Endothelial cell of umbilical vein (primary cell): Measurements from ENCODE around the gene CLCN2. TPM values are rescaled to one million over a fixed set of nuclear protein-coding genes. Genes with fewer than 3 reads are reported as not detected.

Experiments
- BruUV-seq: library from RNA; stranded (reverse); fragments of 400-500 nt; replicated peaks from 2 replicates; lab custom pipeline; 2021; lab: Mats Ljungman, UMichigan
- CTCF ChIA-PET: fragments of 300-600, 350-600 bp; sonication (Branson Sonifier 250); formaldehyde crosslinking; loops from one replicate; lab custom pipeline; 2021; ENCODE audit warnings: antibody characterized with exemption, inconsistent platforms; lab: Charles Lee
- POLR2A ChIA-PET: fragments of 300-600, 350-600 bp; sonication (Branson Sonifier 250); formaldehyde crosslinking; loops from one replicate; lab custom pipeline; 2021; ENCODE audit warnings: antibody characterized with exemption, inconsistent platforms; lab: Charles Lee
- DNase-seq: peaks from one replicate; pipeline ENCODE4 v3.0.0-alpha.2; 2011; ENCODE audit warnings: low read depth, low spot score
- FAIRE-seq: peaks from 2 replicates; lab custom pipeline; 2011; peaks lifted over from hg19 to GRCh38; lab: Jason Lieb, UNC
- H2AFZ ChIP-seq: 2 replicates; pipeline ENCODE4 v1.6.0; 2012; ENCODE audit warnings: low read depth, low read length, control low read depth, inconsistent platforms
- H3K27ac ChIP-seq: 2 replicates; pipeline ENCODE4 v1.5.1; 2011; ENCODE audit warnings: low read depth, mild to moderate bottlenecking, control low read depth, low read length, moderate library complexity; ENCODE audit not compliant: insufficient read depth
- H3K27me3 ChIP-seq, 2 experiments: 2 replicates each; pipeline versions ENCODE4 v1.6.0 to v1.6.1; 2011; ENCODE audit warnings: low read length in 2 of 2, mixed read lengths in 1 of 2; ENCODE audit not compliant: control insufficient read depth in 2 of 2, insufficient read depth in 2 of 2
- H3K36me3 ChIP-seq, 2 experiments: 2 replicates in 1 of 2; 3 replicates in 1 of 2; pipeline ENCODE4 v1.5.1; 2011; ENCODE audit warnings: low read length in 2 of 2, mild to moderate bottlenecking in 1 of 2, moderate library complexity in 1 of 2; ENCODE audit not compliant: control insufficient read depth in 2 of 2, insufficient read depth in 2 of 2; ENCODE audit errors: extremely low read depth in 1 of 2
- H3K4me1 ChIP-seq: 3 replicates; pipeline ENCODE4 v1.5.1; 2011; ENCODE audit warnings: mild to moderate bottlenecking, low read length; ENCODE audit not compliant: control insufficient read depth, insufficient read depth; ENCODE audit errors: extremely low read depth
- H3K4me2 ChIP-seq: 2 replicates; pipeline ENCODE4 v1.6.1; 2011; ENCODE audit warnings: low read length, control low read depth, mixed read lengths; ENCODE audit not compliant: insufficient read depth
- H3K4me3 ChIP-seq, 3 experiments: fragments of 200-600 bp in 1 of 3; sonication (generic), shearing (Covaris generic) in 1 of 3; replicated peaks in 1 of 3; 2 replicates each; pipeline ENCODE4 v1.5.1; 2011 to 2016; ENCODE audit warnings: control low read depth in 3 of 3, low read length in 3 of 3, mild to moderate bottlenecking in 2 of 3, inconsistent platforms in 1 of 3, low read depth in 1 of 3, moderate library complexity in 1 of 3; ENCODE audit not compliant: insufficient read depth in 1 of 3
- H3K79me2 ChIP-seq: 2 replicates; pipeline ENCODE4 v1.6.0; 2012; ENCODE audit warnings: low read length, inconsistent platforms; ENCODE audit not compliant: control insufficient read depth, insufficient read depth
- H3K9ac ChIP-seq: replicated peaks from 2 replicates; pipeline ENCODE3; 2011; ENCODE audit warnings: low read length, control low read depth; ENCODE audit not compliant: insufficient read depth; ENCODE audit errors: extremely low read depth
- H3K9me1 ChIP-seq: replicated peaks from 3 replicates; pipeline ENCODE4 v1.6.0; 2011; ENCODE audit warnings: mild to moderate bottlenecking, low read length; ENCODE audit not compliant: control insufficient read depth, insufficient read depth; ENCODE audit errors: extremely low read depth
- H3K9me3 ChIP-seq: replicated peaks from 2 replicates; pipeline ENCODE4 v1.5.1; 2012; ENCODE audit warnings: low read length, inconsistent platforms; ENCODE audit not compliant: control insufficient read depth, insufficient read depth
- H4K20me1 ChIP-seq: replicated peaks from 2 replicates; pipeline ENCODE3; 2011; ENCODE audit warnings: mild to moderate bottlenecking, low read length; ENCODE audit not compliant: control insufficient read depth, insufficient read depth; ENCODE audit errors: extremely low read depth
- EZH2 ChIP-seq: IDR thresholded peaks from 2 replicates; pipeline ENCODE4 v1.6.1; 2012; ENCODE audit warnings: borderline replicate concordance, low read depth, mild to moderate bottlenecking, moderate library complexity, low read length, inconsistent platforms; ENCODE audit not compliant: severe bottlenecking
- FOS ChIP-seq: IDR thresholded peaks from 2 replicates; pipeline ENCODE4 v1.6.1; 2011; ENCODE audit warnings: mild to moderate bottlenecking, low read length, moderate library complexity, borderline replicate concordance; ENCODE audit not compliant: insufficient read depth
- GATA2 ChIP-seq: IDR thresholded peaks from 2 replicates; pipeline ENCODE4 v1.7.0; 2011; ENCODE audit warnings: low read depth, mild to moderate bottlenecking, moderate library complexity, mixed read lengths, low read length; ENCODE audit not compliant: insufficient read length, insufficient read depth
- JUN ChIP-seq: IDR thresholded peaks from 2 replicates; pipeline ENCODE4 v1.6.1; 2011; ENCODE audit warnings: borderline replicate concordance, low read depth; ENCODE audit not compliant: insufficient read length, insufficient read depth
- MAX ChIP-seq: IDR thresholded peaks from 2 replicates; pipeline ENCODE4 v1.6.1; 2011; ENCODE audit not compliant: insufficient read depth, insufficient read length
- MYC ChIP-seq: IDR thresholded peaks from one replicate; pipeline ENCODE4 v1.6.1; 2011; ENCODE audit warnings: mild to moderate bottlenecking, low read depth, low read length
- POLR2AphosphoS5 ChIP-seq: IDR thresholded peaks from 2 replicates; pipeline ENCODE4 v1.6.1; 2012; ENCODE audit warnings: low read depth, mild to moderate bottlenecking, control low read depth, low read length, moderate library complexity; ENCODE audit not compliant: insufficient read depth
- dilution Hi-C: fragments of 300-500 bp; cut with MboI; formaldehyde crosslinking; loops from one replicate; pipeline ENCODE4 v1.15.0; 2019; ENCODE audit warnings: low sequenced_read_pairs; ENCODE audit not compliant: extremely low pct_ligation_motif_present
- intact Hi-C: fragments of 100-400 bp; cut with micrococcal nuclease; formaldehyde crosslinking; loops from one replicate; pipeline ENCODE4 v1.10.0; 2022
- polyA plus RNA-seq, 4 experiments: library from polyadenylated mRNA; depleted of rRNA in 3 of 4; stranded (reverse) in 3 of 4; unstranded in 1 of 4; fragments of >200 nt; gene quantifications; 2 replicates each; pipeline versions ENCODE4 v1.2.1 to v1.2.3, GENCODE V29; 2011 to 2012; ENCODE audit warnings: missing spikeins in 1 of 4
- total RNA-seq: library from RNA; stranded (reverse); gene quantifications from 2 replicates; pipeline ENCODE4 v1.2.3, GENCODE V29; 2021
- TF ChIP-seq, protein P1 (sequence below), 2 donors: IDR thresholded peaks; 1 replicate in 1 of 2; 2 replicates in 1 of 2; pipeline ENCODE4 v1.5.1; 2011; ENCODE audit warnings: low read length in 2 of 2, mild to moderate bottlenecking in 2 of 2, moderate library complexity in 2 of 2, control low read depth in 1 of 2, inconsistent platforms in 1 of 2, low read depth in 1 of 2; ENCODE audit not compliant: insufficient read depth in 1 of 2; ENCODE audit errors: extremely low read depth in 1 of 2

The CLCN2 gene
- total and polyA plus RNA-seq, 2 donors (not counting 3 experiments of a cell fraction or from before 2014, with no cell fraction given), result 3.5 to 6.5 TPM

DNA sequence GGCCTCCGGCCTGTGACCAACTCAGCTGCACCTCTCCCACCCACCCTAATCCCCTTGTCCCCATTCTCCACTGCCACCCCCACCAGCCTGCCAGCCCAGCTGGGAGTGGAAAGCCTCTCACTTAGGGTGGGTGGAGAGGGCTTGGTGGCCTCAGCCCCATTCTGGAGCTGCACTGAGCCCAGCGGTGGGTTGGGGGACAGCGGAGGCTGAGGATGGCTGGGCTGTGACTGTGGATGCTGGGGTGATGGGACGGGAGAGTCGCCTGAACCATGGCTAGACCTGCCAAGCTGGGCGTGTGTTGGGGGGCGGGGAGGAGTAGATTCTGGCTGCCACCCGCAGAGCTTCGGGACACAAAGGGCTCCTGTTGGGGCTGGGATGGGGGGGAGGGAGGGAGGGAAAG lies 1.8 kb downstream of the CLCN2 start:
- Histone ChIP-seq H3K9me3 (no peaks in the 10 kb centered on the region), H3K79me2 (peaks cover 14% of the 10 kb centered on the region), H3K9me1 (no peaks in the 10 kb centered on the region), H3K27ac (no peak overlapping the region), H3K4me2 (no peak overlapping the region), H3K9ac (no peak overlapping the region), H4K20me1 (no peaks in the 10 kb centered on the region), H3K4me1 (peaks cover 12% of the 10 kb centered on the region), H2AFZ (no peak overlapping the region), H3K27me3 (no peaks in the 10 kb centered on the region), H3K4me3 (no peak overlapping the region), H3K36me3 (peaks cover 0 to 1% of the 10 kb centered on the region in 2 experiments)
- TF ChIP-seq MAX (no peak), MYC (no peak), FOS (no peak), GATA2 (no peak), POLR2AphosphoS5 (no peak), JUN (no peak), EZH2 (no peak)
- TF ChIP-seq, protein P1, sequence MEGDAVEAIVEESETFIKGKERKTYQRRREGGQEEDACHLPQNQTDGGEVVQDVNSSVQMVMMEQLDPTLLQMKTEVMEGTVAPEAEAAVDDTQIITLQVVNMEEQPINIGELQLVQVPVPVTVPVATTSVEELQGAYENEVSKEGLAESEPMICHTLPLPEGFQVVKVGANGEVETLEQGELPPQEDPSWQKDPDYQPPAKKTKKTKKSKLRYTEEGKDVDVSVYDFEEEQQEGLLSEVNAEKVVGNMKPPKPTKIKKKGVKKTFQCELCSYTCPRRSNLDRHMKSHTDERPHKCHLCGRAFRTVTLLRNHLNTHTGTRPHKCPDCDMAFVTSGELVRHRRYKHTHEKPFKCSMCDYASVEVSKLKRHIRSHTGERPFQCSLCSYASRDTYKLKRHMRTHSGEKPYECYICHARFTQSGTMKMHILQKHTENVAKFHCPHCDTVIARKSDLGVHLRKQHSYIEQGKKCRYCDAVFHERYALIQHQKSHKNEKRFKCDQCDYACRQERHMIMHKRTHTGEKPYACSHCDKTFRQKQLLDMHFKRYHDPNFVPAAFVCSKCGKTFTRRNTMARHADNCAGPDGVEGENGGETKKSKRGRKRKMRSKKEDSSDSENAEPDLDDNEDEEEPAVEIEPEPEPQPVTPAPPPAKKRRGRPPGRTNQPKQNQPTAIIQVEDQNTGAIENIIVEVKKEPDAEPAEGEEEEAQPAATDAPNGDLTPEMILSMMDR (IDR thresholded peaks at IDR 0.05; ENCODE audit: extremely low read depth in 1 of 2, insufficient read depth in 1 of 2, low read depth in 1 of 2, low read length in 2 of 2), result no peak
- DNase-seq (no peak), FAIRE-seq (no peak)
- intact Hi-C loops (no loop called here), dilution Hi-C loops (no loop called here)
- ChIA-PET CTCF (interaction anchor here (1.5 kb wide), 1 partner anchor 18 kb away, joined by 5 read pairs; no protein-coding TSS in a partner anchor), POLR2A (no interaction called here)
- no TSS peak for BruUV-seq
